EH (cell line): ENCODE measurements around the gene EDDM13.
"Not testable (repeated sequence)": the region's sequence is repeated elsewhere in the genome, so short reads cannot be mapped to it uniquely, and the experiment has no call there.

Experiments
- DNase-seq: peaks from one replicate; pipeline ENCODE4 v3.0.0-alpha.2; 2015; ENCODE audit warnings: low read depth

EDDM13 gene

DNA sequence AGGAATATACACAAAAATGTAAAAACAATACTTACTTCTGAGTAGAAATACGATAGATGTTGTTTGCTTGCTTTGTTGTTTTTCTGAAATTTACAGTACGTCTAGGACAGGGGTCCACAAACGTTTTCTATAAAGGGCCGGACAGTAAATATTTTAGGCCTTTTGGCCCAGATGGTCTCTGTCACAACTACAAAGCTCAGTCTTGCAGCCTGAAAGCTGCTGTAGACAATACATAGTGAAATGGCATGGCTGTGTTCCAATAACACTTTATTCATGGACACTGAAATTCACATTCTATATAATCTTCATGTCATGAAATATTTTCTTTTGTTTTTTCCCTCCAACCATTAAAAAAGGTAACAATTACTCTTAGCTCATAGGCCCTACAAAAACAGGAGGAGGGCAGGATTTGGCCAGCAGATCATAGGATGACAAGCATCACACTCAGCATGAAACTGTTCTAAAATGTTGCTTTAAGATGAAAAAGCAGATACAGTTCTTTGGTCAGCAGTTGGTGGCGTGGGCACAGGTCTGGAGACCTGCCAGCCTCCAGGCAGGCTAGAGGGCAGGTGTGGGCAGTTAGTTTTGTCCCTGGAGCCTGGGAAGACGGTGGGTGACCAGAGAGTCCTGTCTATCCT, at the start of gene EDDM13:
EDDM13 (plus strand) TSS at position 588 of the 638 bp plus-strand sequence. CDS start 87 bp downstream, outside the sequence.
- DNase-seq, result no peak

DNA sequence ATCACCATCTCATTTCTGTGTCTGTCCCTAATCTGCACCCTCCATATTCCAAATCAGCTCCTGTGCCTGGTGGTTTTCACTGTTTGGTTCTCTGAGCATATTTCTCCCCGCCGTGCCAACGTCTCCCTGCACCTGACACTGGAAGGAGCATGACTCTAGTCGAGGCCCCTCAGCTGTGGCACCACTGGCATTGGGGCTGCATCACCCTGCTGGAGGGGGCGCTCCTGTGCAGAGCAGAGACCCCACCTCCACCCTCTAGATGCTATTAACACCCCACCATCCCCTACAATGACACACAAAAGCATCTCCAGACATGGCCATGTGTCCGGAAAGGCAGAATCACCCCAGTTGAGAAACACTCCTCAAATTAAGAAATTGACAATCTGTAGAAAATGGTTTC, 49.6 kb upstream of the EDDM13 start:
- no peak for DNase-seq

- no peak for DNase-seq
Observed at GRCh38 chr19:56223481-56223880, 49.1 kb upstream of the EDDM13 start.

- peak; percentile 13 for DNase-seq
Observed at GRCh38 chr19:56245121-56245740, 27.3 kb upstream of the EDDM13 start.

- DNase-seq, result not testable (repeated sequence)
Observed at GRCh38 chr19:56245764-56246163, 26.8 kb upstream of the EDDM13 start.

DNA sequence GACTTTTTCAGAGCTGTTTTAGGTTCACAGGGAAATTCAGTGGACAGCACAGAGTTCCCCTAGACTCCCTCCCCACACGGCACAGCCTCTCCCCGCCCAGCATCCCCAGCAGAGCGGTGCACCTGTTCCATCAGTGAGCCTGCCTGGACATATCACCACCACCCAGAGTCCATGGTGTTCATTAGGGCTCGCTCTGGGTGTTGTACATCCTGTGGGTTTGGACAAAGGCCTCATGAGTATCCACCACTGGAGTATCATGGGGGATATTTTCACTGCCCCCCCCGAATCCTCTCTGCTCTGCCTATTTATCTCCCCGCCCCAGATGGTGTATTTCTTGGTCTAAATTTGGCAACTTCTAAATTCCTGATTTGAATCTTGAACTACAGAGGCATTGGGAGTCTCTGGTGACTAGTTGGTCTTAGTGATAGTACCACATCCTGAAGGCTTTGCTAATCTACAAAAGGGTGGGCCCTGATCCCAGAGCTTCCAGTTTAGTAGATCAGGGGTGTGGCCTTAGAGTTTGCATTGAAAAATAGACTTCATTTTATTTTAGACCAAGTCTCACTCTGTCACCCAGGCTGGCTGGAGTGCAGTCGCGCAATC, 23.7 kb upstream of the EDDM13 start:
- not testable (repeated sequence) for DNase-seq

- peak; percentile 68 for DNase-seq
Observed at GRCh38 chr19:56252699-56253422, 19.7 kb upstream of the EDDM13 start.

DNA sequence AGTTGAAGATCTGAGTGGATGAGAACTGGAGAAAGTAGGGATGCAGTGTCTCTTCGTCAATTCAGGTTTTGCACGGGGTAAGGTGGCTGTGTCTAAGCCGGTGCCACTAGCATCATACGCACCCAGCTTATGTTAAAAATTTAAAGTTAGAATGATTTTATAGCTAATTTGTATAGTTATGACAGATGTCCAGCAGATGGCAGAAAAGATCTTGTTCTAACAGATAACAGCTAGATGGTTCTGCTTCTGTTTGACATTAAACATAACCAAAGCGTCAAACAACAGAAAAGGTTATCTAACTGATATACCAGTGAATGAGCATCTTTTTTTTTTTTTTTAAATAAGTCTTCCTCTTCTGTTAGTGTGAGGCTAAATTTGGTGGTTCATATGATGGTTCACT, 18.8 kb upstream of the EDDM13 start:
- DNase-seq, result peak; percentile 64

DNA sequence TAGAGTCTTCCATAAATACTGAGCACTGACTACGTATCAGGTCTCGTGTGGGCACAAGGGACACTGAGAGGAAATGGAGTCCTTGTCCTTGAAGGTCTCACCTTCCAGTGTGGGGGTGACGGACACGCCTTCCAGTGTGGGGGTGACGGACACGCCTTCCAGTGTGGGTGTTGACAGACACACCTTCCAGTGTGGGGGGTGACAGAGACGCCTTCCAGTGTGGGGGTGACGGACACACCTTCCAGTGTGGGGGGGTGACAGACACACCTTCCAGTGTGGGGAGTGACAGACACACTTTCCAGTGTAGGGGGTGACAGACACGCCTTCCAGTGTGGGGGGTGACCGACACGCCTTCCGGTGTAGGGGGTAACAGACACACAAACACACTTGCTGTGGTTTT, 14.3 kb upstream of the EDDM13 start:
- no peak for DNase-seq

DNA sequence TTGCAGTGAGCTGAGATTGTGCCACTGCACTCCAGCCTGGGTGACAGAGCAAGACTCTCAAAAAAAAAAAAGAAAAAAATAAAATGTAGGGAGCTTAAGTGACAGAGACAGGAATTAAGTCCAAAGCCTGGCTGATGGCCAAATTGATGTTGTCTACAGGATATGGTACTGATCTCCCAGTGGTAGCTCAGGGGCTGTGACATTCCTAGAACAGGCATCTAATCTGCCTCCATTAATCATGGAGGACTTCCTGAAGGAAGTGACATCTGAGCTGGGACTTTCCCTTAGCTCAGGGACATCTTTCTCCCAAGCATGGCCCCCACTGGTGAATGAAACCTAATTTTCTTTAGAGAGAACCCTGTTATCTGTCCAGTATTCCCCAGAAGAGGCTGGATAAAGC, 11.4 kb upstream of the EDDM13 start:
- DNase-seq, result peak; percentile 16

- DNase-seq, result not testable (repeated sequence)
Observed at GRCh38 chr19:56261932-56262331, 10.6 kb upstream of the EDDM13 start.

DNA sequence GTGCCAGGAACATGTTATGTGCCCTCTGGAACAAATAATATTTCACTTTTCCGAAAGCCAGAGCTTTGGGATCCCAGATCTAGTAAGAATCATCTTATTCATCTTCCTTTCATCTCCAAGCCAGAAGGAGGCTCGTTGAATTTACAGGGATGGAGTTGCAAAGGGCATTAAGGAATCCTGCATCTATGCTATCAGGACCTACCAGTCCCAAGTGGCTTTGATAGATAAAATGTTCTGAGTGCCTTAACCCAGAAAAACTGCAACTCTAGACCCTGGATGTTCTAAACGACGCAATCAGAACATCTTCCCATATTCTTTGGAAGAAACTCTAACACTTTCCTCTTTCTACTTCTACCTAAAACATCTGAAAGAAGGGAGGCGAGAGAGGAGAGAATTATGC, 9.2 kb upstream of the EDDM13 start:
- DNase-seq, result no peak

- DNase-seq, result no peak
Observed at GRCh38 chr19:56266051-56266450, 6.5 kb upstream of the EDDM13 start.

GRCh38 chr19:56269348-56269747, 3.2 kb upstream of the EDDM13 start:
- no peak for DNase-seq

GRCh38 chr19:56270676-56271075, 1.9 kb upstream of the EDDM13 start:
- DNase-seq, result peak; percentile 18

DNA sequence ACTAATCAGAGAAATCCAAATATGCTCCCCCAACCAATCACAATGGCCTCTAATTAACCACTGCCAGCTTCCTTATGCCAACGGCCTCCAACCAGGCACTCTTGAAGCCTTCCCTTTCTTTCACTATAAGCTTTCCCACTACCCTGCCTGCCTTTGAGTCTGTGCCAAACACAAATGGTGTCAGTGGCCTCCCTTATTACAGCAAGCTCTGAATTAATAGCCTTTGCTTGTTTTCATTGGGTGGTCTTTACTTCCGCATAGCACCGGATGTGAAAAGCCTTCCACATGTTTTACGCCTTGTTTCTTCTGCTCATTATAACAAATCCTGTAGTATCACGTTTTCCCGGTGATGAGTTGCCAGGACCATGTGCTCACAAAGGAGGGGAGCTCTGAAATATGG, 1.4 kb upstream of the EDDM13 start:
- DNase-seq, result no peak

GRCh38 chr19:56273563-56274117, 1.1 kb downstream of the EDDM13 start:
- DNase-seq, result peak; percentile 62

- DNase-seq, result no peak
Observed at GRCh38 chr19:56282809-56283208, 10.3 kb downstream of the EDDM13 start.

GRCh38 chr19:56284746-56285145, 12.2 kb downstream of the EDDM13 start:
- no peak for DNase-seq

- no peak for DNase-seq
Observed at GRCh38 chr19:56290104-56290503, 17.6 kb downstream of the EDDM13 start.

DNA sequence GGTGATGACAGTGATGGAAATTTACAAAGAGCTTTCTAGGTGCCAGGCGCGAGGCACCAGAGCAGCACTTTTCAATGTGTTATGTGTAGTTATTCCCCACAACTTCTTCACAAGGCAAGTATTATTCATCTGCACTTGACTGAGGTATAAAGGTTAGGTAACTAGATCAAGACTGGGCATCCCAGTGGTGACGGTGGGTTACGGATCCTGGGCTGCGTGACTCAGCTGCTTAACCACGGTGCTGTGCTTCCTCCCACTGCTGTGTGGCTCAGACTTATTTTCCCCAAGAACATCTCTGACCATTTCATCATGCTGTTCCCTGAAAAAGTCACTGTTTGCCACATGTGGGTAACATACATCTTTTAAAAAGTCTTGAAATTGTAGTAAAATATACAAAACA, 19.3 kb downstream of the EDDM13 start:
- DNase-seq, result no peak

GRCh38 chr19:56294549-56294948, 22.0 kb downstream of the EDDM13 start:
- peak; percentile 15 for DNase-seq
